Measurements from ENCODE around the gene FAM81A.

FAM81A gene

DNA sequence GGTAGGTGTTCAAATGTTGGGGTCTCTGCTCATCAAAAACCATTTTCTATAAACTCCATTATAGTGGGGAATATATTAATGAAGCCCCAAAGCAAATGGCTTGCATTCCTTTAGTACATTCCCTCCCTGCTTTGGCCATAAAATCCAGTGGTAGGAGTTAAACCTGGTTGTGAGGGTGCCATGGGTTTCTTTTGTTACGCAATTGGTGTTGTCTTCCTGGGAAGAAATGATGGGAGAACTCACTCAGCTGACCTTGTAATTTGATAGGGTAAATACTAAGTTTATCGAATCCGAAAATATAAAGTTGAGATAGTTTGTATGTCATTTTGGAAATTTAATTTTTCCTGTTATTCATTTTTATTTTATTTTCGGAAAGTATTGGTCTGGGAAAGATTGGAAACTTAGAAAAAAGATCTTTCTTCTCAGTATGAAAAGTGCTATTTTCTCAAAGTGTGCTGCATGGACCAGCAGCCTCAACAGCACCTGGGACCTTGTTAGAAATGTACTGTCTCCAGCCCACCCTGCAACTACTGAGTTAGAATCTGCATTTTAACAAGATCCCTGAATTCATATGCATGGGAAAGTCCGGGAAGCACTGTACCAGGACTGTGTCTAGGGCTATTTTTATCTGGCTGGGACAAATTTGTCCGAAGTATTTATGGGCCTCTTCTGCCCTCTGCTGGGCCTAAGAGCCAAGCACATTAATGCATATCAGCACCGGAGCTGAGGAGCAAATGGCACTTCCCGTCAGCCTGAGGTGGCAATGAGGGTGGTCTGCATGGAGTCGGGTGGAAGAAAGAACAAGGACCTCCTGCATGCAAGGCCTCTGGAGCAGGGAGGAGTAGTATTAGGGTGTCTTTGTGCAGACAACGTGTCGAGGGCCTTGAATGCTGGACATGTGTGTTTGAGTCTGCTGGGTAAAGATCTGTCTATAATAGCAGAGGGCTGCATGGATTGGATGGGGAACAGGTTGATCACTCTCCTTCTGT is 54.7 kb downstream of the FAM81A start:
- no peak overlapping the region for H4K8ac ChIP-seq (ENCODE audit: low read length)
- no peak overlapping the region for H2BK15ac ChIP-seq (ENCODE audit: low read depth, poor library complexity, severe bottlenecking)
- no peak overlapping the region for H3K27ac ChIP-seq (ENCODE audit: low read length, poor library complexity, severe bottlenecking)
- H3K36me3 ChIP-seq (ENCODE audit: control insufficient read depth in 1 of 2, insufficient read depth in 2 of 2, low read depth in 1 of 2, low read length in 2 of 2): no peaks in the 10 kb centered on the region
- peak overlapping the region in 1 of 2 experiments; percentile 26 for H3K4me3 ChIP-seq (ENCODE audit: insufficient read depth in 1 of 2, low read depth in 1 of 2, low read length in 2 of 2)
- H4K91ac ChIP-seq (ENCODE audit: low read length): no peak overlapping the region
- no peak overlapping the region for H3K23ac ChIP-seq (ENCODE audit: low read length in 2 of 2)
- no peak overlapping the region for H3K4ac ChIP-seq (ENCODE audit: low read depth in 1 of 2, low read length in 2 of 2)
- 29% methylated on average over 11 of the region's 11 CpGs for WGBS
- no peak overlapping the region for H3K14ac ChIP-seq (ENCODE audit: low read length in 2 of 2)
- H3K4me1 ChIP-seq (ENCODE audit: control insufficient read depth, insufficient read depth, low read depth, low read length): peaks cover 2% of the 10 kb centered on the region
- no peaks in the 10 kb centered on the region for H3K79me1 ChIP-seq (replicated peaks; ENCODE audit: low read length, poor library complexity, severe bottlenecking)
- H2AFZ ChIP-seq (ENCODE audit: low read depth, low read length): peak overlapping the region; percentile 73
- H2BK120ac ChIP-seq (ENCODE audit: low read depth, low read length): no peak overlapping the region
- no peaks in the 10 kb centered on the region for H3K27me3 ChIP-seq (ENCODE audit: control insufficient read depth in 1 of 2, insufficient read depth in 1 of 2, low read length in 2 of 2)
- H3K9ac ChIP-seq (ENCODE audit: low read length): peak overlapping the region; percentile 11
- H3K18ac ChIP-seq (ENCODE audit: low read depth in 1 of 2, low read length in 2 of 2): no peak overlapping the region
- no peak overlapping the region for H3K4me2 ChIP-seq (ENCODE audit: low read length, poor library complexity, severe bottlenecking)
- peak; percentile 81 for DNase-seq
- no peak overlapping the region for H2AK5ac ChIP-seq (ENCODE audit: low read length, severe bottlenecking)
- no peak overlapping the region for H2BK5ac ChIP-seq (ENCODE audit: low read depth, low read length, poor library complexity, severe bottlenecking)
- H2BK12ac ChIP-seq (ENCODE audit: low read length in 2 of 2): no peak overlapping the region
- H3K9me3 ChIP-seq (ENCODE audit: control insufficient read depth, low read length): peaks cover 5% of the 10 kb centered on the region

DNA sequence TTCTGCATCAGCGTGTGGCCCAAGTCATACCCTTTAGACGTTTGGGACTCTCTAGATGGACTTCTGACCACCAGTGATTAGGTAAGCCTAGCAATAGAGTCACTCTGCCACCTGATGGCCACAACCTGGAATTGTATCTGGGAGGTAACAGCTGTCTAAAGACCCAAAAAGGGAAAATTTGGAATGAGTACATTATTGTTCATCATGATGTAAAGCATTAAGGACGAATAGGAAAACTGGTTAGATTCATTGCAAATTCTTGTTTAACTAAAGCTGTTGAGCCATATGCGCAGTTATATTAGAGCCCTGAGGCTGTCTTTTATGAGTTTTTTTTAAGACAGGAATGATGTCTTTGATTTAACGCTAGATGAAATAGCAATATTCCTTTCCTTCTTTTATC is 63.6 kb downstream of the FAM81A start:
- no peaks in the 10 kb centered on the region for H3K27me3 ChIP-seq (ENCODE audit: control insufficient read depth in 1 of 2, insufficient read depth in 1 of 2, low read length in 2 of 2)
- H3K18ac ChIP-seq (ENCODE audit: low read depth in 1 of 2, low read length in 2 of 2): no peak overlapping the region
- WGBS: 32% methylated on average over 4 of the region's 5 CpGs
- DNase-seq: peak; percentile 65
- H2AK5ac ChIP-seq (ENCODE audit: low read length, severe bottlenecking): no peak overlapping the region
- no peaks in the 10 kb centered on the region for H3K79me1 ChIP-seq (replicated peaks; ENCODE audit: low read length, poor library complexity, severe bottlenecking)
- H3K23ac ChIP-seq (ENCODE audit: low read length in 2 of 2): no peak overlapping the region
- no peaks in the 10 kb centered on the region for H3K36me3 ChIP-seq (ENCODE audit: control insufficient read depth in 1 of 2, insufficient read depth in 2 of 2, low read depth in 1 of 2, low read length in 2 of 2)
- H4K91ac ChIP-seq (ENCODE audit: low read length): no peak overlapping the region
- H4K8ac ChIP-seq (ENCODE audit: low read length): no peak overlapping the region
- H2BK15ac ChIP-seq (ENCODE audit: low read depth, poor library complexity, severe bottlenecking): no peak overlapping the region
- H3K4me2 ChIP-seq (ENCODE audit: low read length, poor library complexity, severe bottlenecking): no peak overlapping the region
- H3K27ac ChIP-seq (ENCODE audit: low read length, poor library complexity, severe bottlenecking): no peak overlapping the region
- no peak overlapping the region for H3K14ac ChIP-seq (ENCODE audit: low read length in 2 of 2)
- H3K4me3 ChIP-seq (ENCODE audit: insufficient read depth in 1 of 2, low read depth in 1 of 2, low read length in 2 of 2): no peak overlapping the region
- H3K9ac ChIP-seq (ENCODE audit: low read length): no peak overlapping the region
- no peaks in the 10 kb centered on the region for H3K4me1 ChIP-seq (ENCODE audit: control insufficient read depth, insufficient read depth, low read depth, low read length)
- no peak overlapping the region for H2BK5ac ChIP-seq (ENCODE audit: low read depth, low read length, poor library complexity, severe bottlenecking)
- no peak overlapping the region for H2BK12ac ChIP-seq (ENCODE audit: low read length in 2 of 2)
- no peak overlapping the region for H2AFZ ChIP-seq (ENCODE audit: low read depth, low read length)
- H3K4ac ChIP-seq (ENCODE audit: low read depth in 1 of 2, low read length in 2 of 2): no peak overlapping the region
- no peaks in the 10 kb centered on the region for H3K9me3 ChIP-seq (ENCODE audit: control insufficient read depth, low read length)
- H2BK120ac ChIP-seq (ENCODE audit: low read depth, low read length): no peak overlapping the region

DNA sequence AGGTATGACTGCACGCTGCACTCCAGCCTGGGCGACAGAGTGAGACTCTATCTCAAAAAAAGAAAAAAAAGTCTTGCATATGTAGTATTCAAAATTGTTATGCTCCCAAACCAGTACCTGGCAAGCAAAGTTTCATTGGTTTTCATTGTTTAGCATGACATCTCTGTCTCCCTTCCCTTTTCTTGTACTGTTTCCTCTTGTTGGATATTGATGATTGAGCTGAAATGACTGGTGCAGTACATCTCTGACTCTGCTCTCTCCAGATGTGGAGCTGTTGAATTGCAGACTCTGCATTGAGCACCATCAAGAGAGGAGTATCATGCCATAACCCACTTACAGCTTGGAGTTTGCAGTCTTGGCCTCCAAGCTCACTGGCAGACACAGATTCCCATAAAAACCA is 77.2 kb downstream of the FAM81A start:
- no peak overlapping the region for H2BK5ac ChIP-seq (ENCODE audit: low read depth, low read length, poor library complexity, severe bottlenecking)
- H3K4me3 ChIP-seq (ENCODE audit: insufficient read depth in 1 of 2, low read depth in 1 of 2, low read length in 2 of 2): no peak overlapping the region
- H3K36me3 ChIP-seq (ENCODE audit: control insufficient read depth in 1 of 2, insufficient read depth in 2 of 2, low read depth in 1 of 2, low read length in 2 of 2): no peaks in the 10 kb centered on the region
- no peak overlapping the region for H2AFZ ChIP-seq (ENCODE audit: low read depth, low read length)
- H3K18ac ChIP-seq (ENCODE audit: low read depth in 1 of 2, low read length in 2 of 2): no peak overlapping the region
- H3K4me2 ChIP-seq (ENCODE audit: low read length, poor library complexity, severe bottlenecking): no peak overlapping the region
- H3K9ac ChIP-seq (ENCODE audit: low read length): no peak overlapping the region
- peaks cover 4% of the 10 kb centered on the region for H3K4me1 ChIP-seq (ENCODE audit: control insufficient read depth, insufficient read depth, low read depth, low read length)
- H3K14ac ChIP-seq (ENCODE audit: low read length in 2 of 2): no peak overlapping the region
- no peaks in the 10 kb centered on the region for H3K9me3 ChIP-seq (ENCODE audit: control insufficient read depth, low read length)
- no peaks in the 10 kb centered on the region for H3K79me1 ChIP-seq (replicated peaks; ENCODE audit: low read length, poor library complexity, severe bottlenecking)
- no peak overlapping the region for H2BK15ac ChIP-seq (ENCODE audit: low read depth, poor library complexity, severe bottlenecking)
- H3K4ac ChIP-seq (ENCODE audit: low read depth in 1 of 2, low read length in 2 of 2): no peak overlapping the region
- no peak overlapping the region for H4K8ac ChIP-seq (ENCODE audit: low read length)
- H3K27ac ChIP-seq (ENCODE audit: low read length, poor library complexity, severe bottlenecking): no peak overlapping the region
- H4K91ac ChIP-seq (ENCODE audit: low read length): no peak overlapping the region
- H2BK120ac ChIP-seq (ENCODE audit: low read depth, low read length): no peak overlapping the region
- 100% methylated on average over 1 of the region's 2 CpGs for WGBS
- no peaks in the 10 kb centered on the region for H3K27me3 ChIP-seq (ENCODE audit: control insufficient read depth in 1 of 2, insufficient read depth in 1 of 2, low read length in 2 of 2)
- H2BK12ac ChIP-seq (ENCODE audit: low read length in 2 of 2): no peak overlapping the region
- H2AK5ac ChIP-seq (ENCODE audit: low read length, severe bottlenecking): no peak overlapping the region
- H3K23ac ChIP-seq (ENCODE audit: low read length in 2 of 2): no peak overlapping the region
- DNase-seq: no peak

DNA sequence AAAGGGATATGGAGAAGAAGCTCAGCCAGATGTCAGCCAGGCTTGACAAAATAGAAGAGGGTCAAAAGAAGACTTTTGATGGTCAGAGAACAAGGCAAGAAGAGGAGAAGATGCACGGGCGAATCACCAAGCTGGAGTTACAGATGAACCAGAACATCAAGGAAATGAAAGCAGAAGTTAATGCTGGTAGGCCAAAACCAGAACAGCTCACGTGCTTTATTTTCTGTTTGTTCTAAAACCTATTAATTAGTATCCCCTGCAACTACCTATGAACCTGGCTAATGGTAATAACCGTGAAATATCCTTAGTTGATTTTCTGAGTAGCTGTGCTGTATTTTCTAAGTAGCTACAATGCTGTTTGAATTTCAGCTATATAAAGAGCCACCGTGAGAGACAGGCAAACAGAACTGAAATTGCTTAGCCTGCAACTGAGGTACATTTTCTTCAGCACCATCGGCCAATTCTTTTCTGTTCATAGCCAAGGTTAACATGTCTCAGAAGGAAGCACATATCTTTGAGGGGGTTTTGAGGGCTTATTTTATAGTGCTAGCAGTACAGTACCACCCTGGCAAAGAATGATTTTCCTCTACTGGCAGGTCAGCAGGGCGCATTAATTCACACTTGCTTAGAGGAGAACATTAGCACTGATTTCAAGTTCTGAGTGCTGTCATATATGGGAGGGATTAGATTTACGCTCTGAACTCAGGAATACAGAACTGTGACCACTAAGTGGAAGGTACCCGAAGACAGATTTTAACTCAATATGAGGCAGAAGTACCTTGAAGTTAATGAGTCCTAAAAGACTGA is 78.9 kb downstream of the FAM81A start:
- H2BK120ac ChIP-seq (ENCODE audit: low read depth, low read length): no peak overlapping the region
- no peaks in the 10 kb centered on the region for H3K79me1 ChIP-seq (replicated peaks; ENCODE audit: low read length, poor library complexity, severe bottlenecking)
- no peak overlapping the region for H3K23ac ChIP-seq (ENCODE audit: low read length in 2 of 2)
- no peak overlapping the region for H3K14ac ChIP-seq (ENCODE audit: low read length in 2 of 2)
- no peak overlapping the region for H4K8ac ChIP-seq (ENCODE audit: low read length)
- no peak overlapping the region for H3K4me2 ChIP-seq (ENCODE audit: low read length, poor library complexity, severe bottlenecking)
- no peak overlapping the region for H4K91ac ChIP-seq (ENCODE audit: low read length)
- H3K9me3 ChIP-seq (ENCODE audit: control insufficient read depth, low read length): no peaks in the 10 kb centered on the region
- H3K18ac ChIP-seq (ENCODE audit: low read depth in 1 of 2, low read length in 2 of 2): no peak overlapping the region
- no peak overlapping the region for H3K4me3 ChIP-seq (ENCODE audit: insufficient read depth in 1 of 2, low read depth in 1 of 2, low read length in 2 of 2)
- H2AK5ac ChIP-seq (ENCODE audit: low read length, severe bottlenecking): no peak overlapping the region
- H3K4me1 ChIP-seq (ENCODE audit: control insufficient read depth, insufficient read depth, low read depth, low read length): peaks cover 4% of the 10 kb centered on the region
- no peak for DNase-seq
- H3K9ac ChIP-seq (ENCODE audit: low read length): no peak overlapping the region
- H2BK5ac ChIP-seq (ENCODE audit: low read depth, low read length, poor library complexity, severe bottlenecking): no peak overlapping the region
- H2BK15ac ChIP-seq (ENCODE audit: low read depth, poor library complexity, severe bottlenecking): no peak overlapping the region
- H3K27me3 ChIP-seq (ENCODE audit: control insufficient read depth in 1 of 2, insufficient read depth in 1 of 2, low read length in 2 of 2): no peaks in the 10 kb centered on the region
- no peak overlapping the region for H2AFZ ChIP-seq (ENCODE audit: low read depth, low read length)
- no peak overlapping the region for H2BK12ac ChIP-seq (ENCODE audit: low read length in 2 of 2)
- 92% methylated on average over 8 of the region's 9 CpGs for WGBS
- H3K27ac ChIP-seq (ENCODE audit: low read length, poor library complexity, severe bottlenecking): peak overlapping the region; percentile 24
- H3K4ac ChIP-seq (ENCODE audit: low read depth in 1 of 2, low read length in 2 of 2): no peak overlapping the region
- no peaks in the 10 kb centered on the region for H3K36me3 ChIP-seq (ENCODE audit: control insufficient read depth in 1 of 2, insufficient read depth in 2 of 2, low read depth in 1 of 2, low read length in 2 of 2)

Data from mesenchymal stem cell (in vitro differentiated cells and primary cell).